Esophagus muscularis mucosa (tissue), 3 donors: ENCODE results near the gene GJB3.

Experiments
- CTCF ChIP-seq, 3 experiments: fragments of 200-600 bp in 2 of 3; fragments of 450-650 bp in 1 of 3; sonication (generic) in 2 of 3; IDR thresholded peaks; one replicate each; pipeline ENCODE4 v1.5.1; 2017 to 2019; ENCODE audit warnings: antibody characterized with exemption in 3 of 3, mild to moderate bottlenecking in 2 of 3, moderate library complexity in 1 of 3
- POLR2A ChIP-seq: fragments of 450-650 bp; IDR thresholded peaks from one replicate; pipeline ENCODE4 v1.6.1; 2017; ENCODE audit warnings: antibody characterized with exemption, moderate library complexity, mild to moderate bottlenecking, low read depth

- TF ChIP-seq CTCF (IDR thresholded peaks at IDR 0.05): no peak
- no peak for TF ChIP-seq POLR2A
Observed at GRCh38 chr1:34827341-34827941, 46.4 kb downstream of the GJB3 start.
